HG03442 (cell line): Measurements from ENCODE around the gene ALDH1A1.

Experiments
- ATAC-seq: cut with Tn5 transposase; IDR thresholded peaks from one replicate; pipeline ENCODE4 v1.9.1; 2021; ENCODE audit warnings: mild to moderate bottlenecking, moderate library complexity; ENCODE audit not compliant: unreplicated experiment

Gene ALDH1A1

DNA sequence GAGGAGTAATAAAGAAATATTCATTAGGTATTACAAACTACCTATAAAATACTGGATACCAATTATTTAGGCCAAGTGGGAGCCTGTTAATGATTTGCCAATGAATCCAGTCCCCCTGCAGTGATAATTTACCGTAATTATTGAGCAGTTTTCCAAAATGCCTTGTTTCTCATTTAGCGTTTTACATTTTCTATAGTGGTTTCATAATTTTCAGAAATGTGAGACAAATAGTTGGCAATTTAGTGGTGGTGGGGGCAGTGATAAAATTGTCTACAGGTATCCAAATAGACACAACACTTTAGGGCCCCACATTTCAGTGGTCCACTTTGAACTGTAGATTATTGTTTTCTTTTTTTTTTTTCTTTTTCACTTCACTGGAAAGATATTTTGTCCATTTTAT is 27.3 kb upstream of the ALDH1A1 start:
- no peak for ATAC-seq

DNA sequence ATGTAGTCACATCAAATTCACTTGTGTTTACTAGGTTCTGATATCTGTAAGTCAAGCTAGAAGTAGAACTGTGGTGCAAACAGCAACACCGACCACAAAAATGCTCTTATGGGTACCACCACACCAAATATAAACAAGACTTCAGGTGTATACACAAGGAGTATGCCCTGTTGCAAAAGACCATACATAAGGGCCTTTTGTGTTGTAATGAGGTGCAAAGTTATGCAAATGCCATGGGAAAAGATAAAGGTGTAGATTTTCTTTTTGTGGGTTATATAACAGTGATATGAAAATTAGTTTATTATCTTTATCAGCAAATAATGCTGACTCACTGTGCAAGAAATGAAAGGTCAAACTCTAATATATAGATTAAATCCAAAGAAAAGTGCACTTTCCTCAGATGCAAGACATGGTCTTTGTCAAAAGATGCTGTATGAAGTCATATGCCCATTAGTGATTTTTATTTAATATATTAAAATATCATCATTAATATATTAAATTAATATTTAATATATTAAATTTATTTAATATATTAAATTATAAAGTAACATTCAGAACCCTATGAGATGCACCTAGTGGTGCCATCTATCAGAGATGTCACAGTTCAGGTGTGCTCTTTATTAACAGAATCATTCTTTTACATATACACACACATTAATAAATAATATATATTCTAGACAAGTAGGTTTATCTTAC is 26.7 kb upstream of the ALDH1A1 start:
- no peak for ATAC-seq

DNA sequence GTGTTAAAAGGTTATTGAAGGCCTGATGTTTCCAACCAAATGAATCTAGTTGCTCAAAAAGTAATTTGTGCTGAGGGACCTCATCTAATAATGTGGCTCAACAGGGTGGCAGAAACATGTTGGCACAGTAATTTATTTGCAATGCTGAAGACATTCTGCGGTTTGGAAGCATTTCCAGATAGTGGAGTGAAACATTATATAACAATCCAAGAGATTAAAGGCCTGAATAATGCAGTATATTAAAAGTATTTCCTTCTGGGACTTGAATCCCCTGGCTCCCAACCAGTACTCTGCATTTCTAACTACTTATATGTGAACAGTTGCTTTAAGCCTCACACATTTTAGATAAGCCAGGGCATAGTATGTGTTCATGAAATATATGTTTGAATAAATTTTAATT is 25.9 kb upstream of the ALDH1A1 start:
- no peak for ATAC-seq

DNA sequence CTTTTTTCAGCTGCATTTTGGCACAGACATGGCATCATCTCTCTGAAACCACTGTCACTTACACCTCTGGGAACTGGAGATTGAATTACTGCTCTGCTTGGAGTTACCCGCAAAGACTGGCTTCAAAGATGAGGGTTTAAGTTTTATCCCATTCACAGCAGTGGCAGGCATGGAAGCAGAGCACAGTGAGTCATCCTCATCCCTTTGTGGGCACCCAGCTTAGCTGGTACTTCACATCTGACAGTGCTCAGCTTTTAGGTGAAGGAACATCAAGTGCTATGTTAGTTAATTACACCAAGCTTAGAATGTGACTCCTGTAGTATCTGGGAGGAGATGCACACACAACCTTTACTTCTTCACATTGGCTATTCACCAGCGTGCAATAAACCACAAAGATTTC is 24.8 kb upstream of the ALDH1A1 start:
- no peak for ATAC-seq

DNA sequence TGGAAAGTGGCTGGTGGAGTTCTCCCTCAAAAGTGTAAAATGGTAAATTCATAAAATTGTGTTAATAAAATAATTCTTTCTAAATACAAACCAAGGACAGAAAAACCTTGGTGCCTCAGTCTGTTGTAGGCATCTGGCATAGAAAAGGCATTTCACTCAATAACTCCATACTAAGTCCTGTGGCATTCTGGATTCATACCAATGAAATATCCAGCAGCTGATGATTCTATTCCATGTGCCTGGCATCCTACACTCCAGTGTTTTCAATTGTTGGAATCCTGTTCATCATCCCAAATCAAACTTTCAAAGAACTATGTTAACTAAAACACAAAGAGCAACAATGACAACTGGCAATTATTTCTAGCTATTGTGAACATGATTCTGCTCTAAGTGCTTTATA is 21.6 kb upstream of the ALDH1A1 start:
- ATAC-seq, result no peak

DNA sequence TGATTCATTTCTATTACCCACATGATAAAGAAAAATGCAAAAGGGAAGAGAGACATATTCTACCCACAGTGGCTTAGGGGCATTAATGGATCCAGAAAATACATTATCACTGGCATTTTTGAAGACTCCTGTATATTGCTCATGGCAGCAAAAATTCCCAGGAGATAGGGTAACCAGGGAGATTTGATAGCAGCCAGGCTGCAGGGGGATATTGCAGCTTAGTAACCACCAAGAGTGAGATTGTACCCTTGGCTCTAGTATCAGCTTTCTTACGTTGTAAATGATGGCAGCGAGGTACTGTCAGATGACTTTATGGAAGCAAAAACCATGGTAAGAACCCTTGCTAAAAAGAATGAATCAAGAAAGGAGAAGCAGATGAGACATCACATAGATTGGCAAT is 19.8 kb upstream of the ALDH1A1 start:
- no peak for ATAC-seq

DNA sequence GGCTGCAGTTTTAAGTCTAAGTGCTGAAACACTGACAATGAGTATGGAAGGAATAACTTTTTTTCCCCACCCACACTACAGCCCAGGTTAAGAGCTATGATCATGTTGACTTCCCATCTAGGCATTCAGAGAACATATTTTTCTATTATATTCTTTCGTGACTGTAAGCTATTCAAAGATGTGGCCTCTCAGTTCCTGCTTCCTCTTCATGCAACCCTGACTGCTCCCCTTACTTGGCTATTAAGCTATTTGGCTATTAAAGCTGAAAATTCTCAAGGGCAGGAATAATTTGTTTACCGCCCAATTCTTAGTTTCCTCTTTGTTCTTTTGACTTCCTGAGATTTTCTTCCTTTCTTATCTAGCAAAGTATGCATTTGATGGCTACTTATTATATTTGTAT is 18.6 kb upstream of the ALDH1A1 start:
- ATAC-seq, result no peak

DNA sequence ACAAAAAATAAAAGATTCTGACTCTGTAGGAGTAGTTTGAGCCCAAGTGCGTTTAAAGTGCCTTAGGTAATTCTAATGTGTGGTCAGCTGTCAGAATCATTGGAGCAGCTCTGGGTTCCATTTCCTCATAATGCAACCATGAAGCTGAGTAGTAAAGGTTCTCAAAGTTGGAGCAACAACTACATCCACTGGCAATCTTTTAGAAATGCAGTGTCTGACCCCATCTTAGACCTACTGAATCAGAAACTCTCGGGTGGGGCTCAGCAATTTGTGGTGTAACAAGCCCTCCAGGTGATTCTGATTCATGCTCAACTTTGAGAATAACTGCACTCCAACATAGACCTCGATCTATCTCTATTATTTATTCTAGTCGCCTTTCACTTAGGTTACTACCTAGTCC is 7.6 kb upstream of the ALDH1A1 start:
- no peak for ATAC-seq

DNA sequence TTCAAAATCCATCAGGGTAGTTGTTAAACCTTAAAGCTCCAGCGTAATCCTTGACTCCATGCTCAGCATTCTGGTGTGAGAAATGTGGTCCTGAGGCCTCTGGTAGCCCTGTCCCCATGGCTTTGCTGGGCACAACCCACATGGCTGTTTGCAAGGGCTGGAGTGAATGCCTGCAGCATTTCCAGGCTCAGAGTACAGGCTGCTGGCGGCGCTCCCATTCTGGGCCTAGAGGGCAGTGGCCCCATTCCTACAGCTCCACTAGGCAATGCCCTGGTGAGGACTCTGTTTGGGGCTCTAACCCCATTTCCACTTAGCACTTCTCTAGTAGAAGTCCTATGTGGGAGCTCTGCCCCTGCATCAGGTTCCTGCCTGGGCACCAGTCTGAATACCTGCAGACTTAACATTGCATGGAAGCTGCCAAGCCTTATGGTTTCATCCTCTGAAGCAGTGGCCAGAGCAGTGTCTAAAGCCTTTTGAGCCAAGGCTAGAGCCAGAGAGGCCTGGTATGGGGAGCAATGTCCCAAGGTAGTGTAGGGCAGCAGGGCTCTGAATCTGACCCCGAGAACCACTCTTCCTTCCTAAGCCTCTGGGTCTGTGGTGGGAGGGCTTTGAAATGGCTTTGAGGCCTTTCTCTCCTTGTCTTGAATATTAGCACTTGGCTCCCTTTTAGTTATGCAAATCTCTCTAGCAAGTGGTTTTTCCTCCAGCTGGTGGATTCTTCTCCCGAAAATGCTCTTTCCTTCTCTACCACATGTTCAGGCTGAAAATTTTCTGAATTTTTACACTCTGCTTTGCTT is 5.8 kb upstream of the ALDH1A1 start:
- ATAC-seq, result no peak

DNA sequence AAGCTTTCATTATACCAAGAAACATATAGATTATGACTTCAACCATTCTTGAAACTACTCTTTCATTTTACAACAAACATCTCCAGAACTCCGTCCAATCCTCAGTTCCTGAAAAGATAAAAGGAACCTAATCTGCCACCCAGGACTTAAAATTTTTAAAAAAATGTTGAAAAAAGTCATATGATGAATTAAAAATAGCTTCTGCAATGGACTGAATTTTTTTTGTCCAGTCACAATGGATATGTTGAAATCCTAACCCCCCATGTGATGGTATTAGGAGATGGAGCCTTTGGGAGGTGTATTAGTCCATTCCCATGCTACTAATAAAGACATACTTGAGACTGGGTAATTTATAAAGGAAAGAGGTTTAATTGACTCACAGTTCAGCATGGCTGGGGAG is 2.7 kb upstream of the ALDH1A1 start:
- no peak for ATAC-seq

DNA sequence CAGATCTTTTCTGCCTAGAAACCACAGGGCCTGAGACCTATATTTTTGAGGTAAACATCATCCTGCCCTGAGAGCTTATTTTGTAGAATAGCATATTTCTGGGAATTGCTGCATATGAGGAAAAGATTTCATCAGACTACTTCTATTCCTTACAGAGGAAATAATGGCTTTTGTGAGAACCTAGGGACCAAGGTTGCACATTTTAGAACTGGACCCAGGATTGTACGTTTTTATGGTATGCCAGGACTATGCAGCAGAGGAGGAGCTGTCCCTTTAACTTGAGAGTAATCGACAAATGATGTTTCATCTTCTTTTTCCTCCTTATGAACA is 2.2 kb upstream of the ALDH1A1 start:
- ATAC-seq, result no peak

DNA sequence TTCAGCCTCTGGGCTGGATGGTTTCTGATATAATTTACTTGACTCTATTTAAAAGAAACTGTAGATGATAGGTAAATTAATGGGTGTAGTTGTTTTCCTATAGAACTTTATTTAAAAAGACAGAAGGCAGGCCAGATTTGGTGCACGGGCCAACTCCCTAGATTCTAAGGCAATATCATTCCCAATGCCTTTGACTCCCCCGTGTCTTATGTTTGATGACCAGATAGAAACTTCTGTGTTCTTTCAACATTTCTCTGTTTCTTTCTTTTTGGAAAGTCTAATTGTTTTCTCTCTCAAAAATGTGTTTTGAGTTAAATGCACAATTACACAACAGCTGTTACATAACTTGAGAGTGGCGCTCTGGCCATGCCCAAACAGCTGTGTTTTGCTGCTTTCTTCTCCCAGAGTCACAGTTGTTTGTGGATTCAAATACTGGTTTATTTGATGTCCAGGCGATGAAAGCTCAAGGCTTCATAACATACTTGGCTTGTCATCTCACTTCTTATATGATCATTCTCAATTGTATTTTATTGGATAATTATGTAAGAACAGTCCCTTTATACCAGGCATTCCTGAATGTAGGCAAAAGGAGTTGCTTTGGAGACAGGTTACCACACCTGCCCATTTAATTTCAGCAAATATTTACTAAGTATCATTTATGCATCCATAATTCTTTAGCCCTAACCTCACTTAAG is 1.7 kb upstream of the ALDH1A1 start:
- no peak for ATAC-seq

DNA sequence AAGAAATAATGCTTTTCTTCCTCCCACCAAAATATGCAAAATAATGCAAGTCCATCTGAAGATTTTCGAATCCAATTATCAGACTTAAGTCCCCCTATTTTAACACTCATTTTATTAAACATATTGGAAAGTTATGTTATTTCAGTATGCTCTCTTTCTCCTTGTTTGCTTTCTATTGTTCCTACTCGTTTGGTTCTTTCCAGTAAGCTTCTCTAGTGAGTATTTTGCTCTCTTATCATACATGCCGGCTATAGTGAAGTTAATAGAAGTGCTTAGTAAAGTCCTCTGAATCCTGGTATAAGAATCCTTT is 517 bp downstream of the ALDH1A1 start:
- no peak for ATAC-seq

DNA sequence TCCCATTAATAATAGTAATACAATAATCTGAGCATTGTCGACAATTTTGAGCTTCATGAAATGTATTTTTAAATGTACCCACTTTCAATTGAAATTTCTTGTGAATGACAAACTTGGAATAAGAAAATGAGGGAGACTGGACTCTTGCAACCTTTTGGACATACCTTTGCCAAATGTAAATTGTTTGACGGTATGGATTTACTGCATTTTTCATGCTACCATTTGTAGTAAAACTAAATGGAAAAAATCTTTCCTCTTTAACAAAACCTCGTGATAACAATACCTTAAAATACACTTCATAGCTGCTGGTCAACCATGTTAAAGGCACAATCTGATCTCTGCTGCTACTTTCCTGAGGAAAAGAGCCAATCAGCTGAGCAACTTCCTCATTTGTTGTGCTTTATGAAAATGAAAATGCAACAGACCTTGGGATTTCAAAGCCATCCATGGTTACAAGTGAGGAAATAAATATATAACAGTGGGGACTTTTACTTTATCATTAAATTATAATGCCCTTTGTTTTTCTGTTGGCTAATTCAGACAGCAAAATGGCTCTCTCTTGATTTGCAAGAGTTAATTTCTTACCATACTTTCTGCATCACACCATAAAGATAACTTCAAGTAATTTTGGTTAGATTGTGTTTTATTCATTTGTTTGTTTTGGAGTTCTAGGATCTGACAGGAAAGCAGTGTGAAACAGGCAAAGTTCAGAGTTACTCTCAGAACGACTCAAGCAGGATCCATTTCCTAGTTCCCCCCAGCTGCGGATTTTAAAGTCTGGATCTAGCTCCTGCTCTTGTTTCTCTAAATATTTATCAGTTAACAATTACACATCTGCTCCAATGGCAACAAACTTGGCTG is 1.1 kb downstream of the ALDH1A1 start:
- ATAC-seq, result no peak

DNA sequence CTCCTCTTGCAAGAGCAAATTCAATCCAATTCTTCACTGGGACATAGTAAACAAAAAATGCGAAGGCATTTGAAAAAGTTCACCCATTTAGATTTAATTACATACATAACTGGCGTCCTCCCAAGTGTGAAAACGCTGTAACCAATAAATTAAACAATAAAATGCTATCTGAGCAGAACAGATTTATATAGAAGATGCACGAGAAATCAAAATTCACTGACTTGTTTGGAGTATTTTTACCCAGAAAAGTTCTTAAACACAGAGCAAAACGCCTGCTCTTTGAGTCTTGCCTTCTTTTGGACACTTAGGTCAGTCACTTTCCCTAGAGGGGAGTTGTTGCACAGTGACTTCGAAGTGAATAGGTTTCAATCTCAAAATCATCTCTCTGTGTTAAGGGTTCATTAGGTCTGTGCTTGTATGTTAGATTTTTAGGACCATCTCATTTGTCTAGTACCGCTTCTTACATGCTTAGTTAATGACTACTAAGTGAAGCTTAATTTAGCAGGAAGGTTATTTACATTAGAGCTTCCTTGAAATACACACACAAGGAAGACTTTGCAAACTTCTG is 1.9 kb downstream of the ALDH1A1 start:
- no peak for ATAC-seq

DNA sequence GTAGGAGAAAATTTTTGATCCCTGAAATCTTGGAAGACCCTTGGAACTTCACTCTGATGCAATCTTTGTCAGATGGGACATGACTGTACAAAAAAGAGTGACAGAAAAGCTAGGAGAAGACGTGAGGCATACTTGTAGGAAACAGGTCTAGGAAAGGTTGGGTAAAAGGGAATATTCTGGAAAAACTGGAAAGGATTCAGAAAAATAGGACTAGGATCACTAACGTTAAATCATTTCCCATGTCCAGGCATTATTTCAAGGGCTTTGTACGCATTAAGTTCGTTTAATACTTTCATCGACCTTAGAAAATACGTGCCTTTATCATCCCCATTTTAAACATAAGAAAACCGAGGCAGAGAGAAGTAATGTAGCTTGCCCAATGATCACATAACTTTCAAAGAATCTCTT is 2.9 kb downstream of the ALDH1A1 start:
- no peak for ATAC-seq

DNA sequence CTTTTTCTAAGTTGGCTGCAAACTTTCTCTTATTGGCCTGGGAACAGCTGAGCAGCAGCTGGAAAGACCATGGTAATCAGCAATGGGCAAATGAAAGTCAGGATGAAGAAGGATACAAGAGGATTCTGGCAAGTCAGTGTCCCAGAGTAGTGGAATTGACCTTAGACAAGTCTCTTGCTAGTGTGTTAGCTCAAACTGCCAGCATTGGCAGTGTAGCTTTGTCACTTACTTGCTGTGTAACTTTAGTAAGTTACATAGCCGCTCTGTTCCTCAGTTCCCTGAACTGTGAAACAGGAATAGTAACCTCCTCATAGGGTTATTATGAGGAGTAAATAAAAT is 3.6 kb downstream of the ALDH1A1 start:
- ATAC-seq, result no peak

DNA sequence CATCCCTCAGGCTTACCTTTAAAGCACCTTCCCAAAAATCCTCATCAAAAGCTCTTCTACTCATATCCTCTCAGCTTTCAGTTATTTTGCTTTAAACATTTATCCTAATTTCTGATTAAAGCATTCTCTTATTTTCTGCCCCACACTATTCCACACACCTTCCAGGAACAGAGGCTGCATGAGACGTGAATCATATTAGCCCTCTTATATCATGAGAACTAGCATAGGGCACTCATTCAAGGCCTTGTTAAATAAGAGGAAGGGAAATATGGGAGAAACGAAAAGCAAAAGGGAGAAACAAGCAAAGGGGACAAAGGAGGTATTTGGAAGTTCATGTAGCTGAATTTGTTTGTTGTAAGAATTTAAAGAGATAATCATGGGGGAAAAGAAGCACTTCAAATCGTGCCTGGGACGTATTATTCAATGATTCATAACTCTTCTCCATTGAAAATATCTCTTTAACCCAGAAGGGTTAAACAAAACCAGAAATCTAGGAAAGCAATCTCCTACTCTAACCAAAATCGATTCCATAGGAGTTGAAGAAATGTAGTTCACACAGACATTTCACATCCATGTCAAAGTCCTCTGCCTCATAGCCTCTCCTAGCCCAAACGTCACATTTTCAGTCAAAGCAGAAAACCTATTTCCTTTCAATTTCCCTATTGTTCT is 4.1 kb downstream of the ALDH1A1 start:
- no peak for ATAC-seq

DNA sequence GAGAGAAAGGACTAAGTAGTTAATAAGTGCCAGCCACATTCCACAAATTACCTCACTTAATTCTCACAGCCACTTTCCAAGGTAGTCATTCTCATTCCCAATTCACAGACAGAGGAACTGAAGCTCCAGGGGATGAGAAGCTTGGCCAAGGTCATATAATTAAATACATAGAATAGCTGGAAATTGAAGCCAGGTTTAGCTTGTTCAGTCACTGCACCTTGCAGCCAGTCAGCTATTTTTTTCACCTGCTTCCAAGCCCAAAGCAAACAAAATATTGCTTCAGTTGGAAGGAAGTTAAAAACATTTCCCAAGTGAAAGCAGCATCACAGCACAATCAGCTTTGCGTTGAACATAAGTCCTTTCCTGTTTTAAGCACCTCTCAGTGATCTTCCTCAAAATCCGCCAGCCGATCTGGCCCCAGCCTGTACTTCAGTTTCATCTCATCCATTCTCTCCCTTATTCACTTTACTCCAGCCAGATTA is 4.8 kb downstream of the ALDH1A1 start:
- no peak for ATAC-seq

DNA sequence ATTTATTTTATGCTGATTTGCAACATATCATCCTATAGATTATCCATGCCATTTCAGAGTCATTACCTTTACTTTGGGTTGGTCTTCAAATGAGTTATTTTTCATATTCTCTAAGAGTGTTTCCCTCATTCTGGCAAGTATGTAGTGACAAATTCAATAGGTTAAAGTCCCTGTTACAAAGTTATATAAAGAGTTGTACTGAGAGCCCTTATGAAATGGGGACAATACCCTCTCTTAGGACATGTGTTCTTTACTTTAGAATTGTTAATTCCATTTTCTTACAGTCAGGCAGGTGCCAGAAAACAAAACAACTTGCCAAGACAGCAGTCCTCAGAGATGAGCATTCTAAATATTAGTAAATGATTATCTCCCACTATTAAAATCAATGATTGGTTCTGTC is 6.0 kb downstream of the ALDH1A1 start:
- ATAC-seq, result no peak

DNA sequence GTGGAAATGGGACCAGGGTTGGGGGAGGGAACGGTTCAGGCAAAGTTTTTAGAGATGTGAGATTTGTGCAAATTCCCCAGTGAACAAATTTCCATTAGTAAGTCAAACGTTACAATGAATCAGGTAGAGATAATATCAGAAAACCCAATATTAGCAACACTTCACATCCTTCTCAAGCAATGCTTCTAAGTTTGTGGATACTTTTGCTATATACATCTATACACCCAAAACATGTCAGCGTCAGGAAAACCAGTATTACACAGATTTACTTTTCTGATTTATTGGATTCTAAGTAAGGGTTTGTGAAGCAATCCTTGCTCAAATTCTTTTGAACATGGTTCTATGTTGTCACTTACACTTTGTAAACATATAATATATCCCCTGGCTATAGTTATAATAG is 6.5 kb downstream of the ALDH1A1 start:
- no peak for ATAC-seq
